Activated T-cell treated with anti-CD3 and anti-CD28 coated beads, Interleukin-2, amount 50 U/mL, for 4 hours (primary cell): ENCODE data around the gene EI24. TPM values are rescaled to one million over a fixed set of nuclear protein-coding genes. Genes with fewer than 3 reads are reported as not detected.
"Not testable (repeated sequence)": the region's sequence is repeated elsewhere in the genome, so short reads cannot be mapped to it uniquely, and the experiment has no call there.

Source experiments
- ATAC-seq, 2 donors: fragments of 200-7000 bp; cut with Tn5 transposase; one replicate each; pipeline ENCODE4 v1.10.0; 2021
- DNase-seq: peaks from one replicate; pipeline ENCODE4 v3.0.0-alpha.2; 2020
- H3K27me3 Mint-ChIP-seq: one replicate; pipeline ENCODE4 v1.8.0; 2021; ENCODE audit warnings: low read depth, mixed read lengths
- H3K36me3 Mint-ChIP-seq: one replicate; pipeline ENCODE4 v1.8.0; 2022; ENCODE audit warnings: mixed read lengths; ENCODE audit not compliant: insufficient read depth
- H3K4me1 Mint-ChIP-seq: one replicate; pipeline ENCODE4 v1.8.0; 2021; ENCODE audit warnings: low read depth, mixed read lengths
- H3K4me3 Mint-ChIP-seq: one replicate; pipeline ENCODE4 v1.8.0; 2021; ENCODE audit warnings: mild to moderate bottlenecking, moderate library complexity, mixed read lengths
- H3K9me3 Mint-ChIP-seq: one replicate; pipeline ENCODE4 v1.8.0; 2021; ENCODE audit warnings: mixed read lengths
- total RNA-seq, 3 donors: library from RNA; stranded (reverse); gene quantifications; one replicate each; pipeline ENCODE4 v1.2.1, GENCODE V29; 2021

EI24 gene
- total RNA-seq, 3 donors from 2014 or later, result 53.8 to 61.9 (median 57.2) TPM

DNA sequence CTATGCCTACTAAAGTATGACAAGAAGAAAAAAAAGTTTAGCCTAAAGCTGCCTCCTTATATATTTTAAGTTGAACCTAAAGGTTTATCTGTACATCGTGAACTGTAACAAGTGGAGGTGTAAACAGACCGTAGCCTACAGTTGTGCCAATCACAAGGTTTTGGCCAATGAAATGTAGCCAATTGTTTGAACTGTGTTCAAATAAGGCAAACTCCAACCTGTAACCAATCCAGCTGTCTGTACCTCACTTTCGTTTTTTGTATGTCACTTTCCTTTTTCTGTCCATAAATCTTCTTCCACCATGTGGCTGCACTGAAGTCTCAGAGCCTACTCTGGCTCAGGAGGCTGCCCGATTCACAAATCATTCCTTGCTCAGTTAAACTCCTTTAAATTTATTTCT is 6.8 kb upstream of the EI24 start:
- Mint-ChIP-seq H3K36me3 (no peaks in the 10 kb centered on the region), H3K9me3 (no peaks in the 10 kb centered on the region), H3K4me3 (no peak overlapping the region), H3K27me3 (peaks cover 2% of the 10 kb centered on the region), H3K4me1 (no peaks in the 10 kb centered on the region)
- ATAC-seq (no peak), DNase-seq (no peak)

DNA sequence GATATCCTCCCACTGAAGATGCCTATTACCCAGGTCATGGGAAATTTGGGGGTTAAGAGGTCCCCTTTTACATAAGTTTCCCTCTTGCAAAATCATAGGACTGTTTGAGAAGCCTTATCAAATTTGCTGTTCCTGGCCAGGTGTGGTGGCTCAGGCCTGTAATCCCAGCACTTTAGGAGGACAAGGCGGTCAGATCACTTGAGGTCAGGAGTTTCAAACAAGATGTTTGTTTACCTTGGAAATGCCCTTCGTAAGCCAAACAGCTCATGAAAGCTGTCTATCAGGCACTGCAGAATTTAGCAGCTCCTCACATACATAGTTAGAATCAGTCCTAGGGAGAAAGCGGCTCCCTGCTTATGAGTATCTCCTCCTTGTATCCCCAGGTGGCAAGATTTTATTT is 4.9 kb upstream of the EI24 start:
- Mint-ChIP-seq H3K4me3 (no peak overlapping the region), H3K4me1 (peaks cover 3% of the 10 kb centered on the region), H3K27me3 (no peaks in the 10 kb centered on the region), H3K36me3 (no peaks in the 10 kb centered on the region), H3K9me3 (no peaks in the 10 kb centered on the region)
- DNase-seq (no peak), ATAC-seq (no peak)

DNA sequence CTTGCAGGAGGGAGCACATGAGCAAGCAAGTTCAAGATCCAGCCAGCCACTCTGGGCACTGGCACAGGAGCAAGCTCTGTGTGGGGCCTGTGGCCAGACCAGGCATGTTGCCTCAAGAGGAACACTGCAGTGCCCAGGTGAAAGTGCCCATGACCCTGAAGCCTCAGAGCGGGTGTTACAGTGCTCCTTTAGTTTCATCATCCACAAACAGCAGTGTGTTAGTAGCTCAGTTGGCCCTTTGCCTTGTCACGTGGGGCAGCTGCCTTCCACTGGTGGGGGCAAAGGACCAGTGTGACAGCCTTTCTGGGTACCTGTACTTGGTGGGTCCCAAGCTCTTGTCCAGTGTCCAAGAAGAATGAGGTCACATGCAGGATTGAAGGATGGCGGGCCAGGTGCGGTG is 3.0 kb upstream of the EI24 start:
- no peak overlapping the region for H3K4me3 Mint-ChIP-seq
- no peaks in the 10 kb centered on the region for H3K9me3 Mint-ChIP-seq
- peaks cover 2% of the 10 kb centered on the region for H3K36me3 Mint-ChIP-seq
- no peaks in the 10 kb centered on the region for H3K27me3 Mint-ChIP-seq
- no peak for ATAC-seq
- peaks cover 16% of the 10 kb centered on the region for H3K4me1 Mint-ChIP-seq
- DNase-seq, result no peak

DNA sequence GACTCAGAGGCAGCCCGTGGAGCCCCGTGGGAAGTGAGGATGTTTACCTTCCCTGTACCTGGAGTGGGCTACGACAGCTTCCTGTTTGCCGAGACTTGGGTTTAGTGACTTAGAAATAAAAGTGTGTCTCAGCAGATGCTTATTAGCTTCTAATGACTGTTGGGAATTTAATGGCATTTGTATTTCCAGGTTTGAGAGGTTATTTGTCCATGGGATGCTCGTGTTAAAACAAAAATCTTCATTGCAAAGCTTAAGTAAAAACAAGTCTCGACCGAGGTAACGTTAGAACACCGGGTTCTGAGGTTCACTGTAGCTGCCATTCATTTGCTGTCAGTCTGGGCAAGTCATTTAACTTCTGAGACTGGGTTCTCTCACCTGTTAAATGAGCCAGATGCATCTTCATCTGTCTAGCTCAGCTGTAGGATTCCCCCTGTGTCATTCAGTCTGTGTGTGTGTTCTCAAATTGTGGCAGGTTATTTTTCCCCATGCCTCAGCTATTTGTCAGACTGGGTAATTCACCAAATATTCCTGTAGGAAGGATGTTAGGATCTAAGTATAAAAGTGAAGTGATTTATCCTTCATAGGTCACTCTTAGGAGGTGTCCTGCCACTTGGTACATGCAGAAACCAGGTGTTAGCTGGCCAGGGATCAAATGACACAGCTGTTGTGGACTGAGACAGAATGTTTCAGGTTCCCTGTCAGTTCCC is 791 bp downstream of the EI24 start:
- H3K9me3 Mint-ChIP-seq, result no peaks in the 10 kb centered on the region
- peaks cover 19% of the 10 kb centered on the region for H3K36me3 Mint-ChIP-seq
- H3K4me1 Mint-ChIP-seq, result peaks cover 22% of the 10 kb centered on the region
- H3K27me3 Mint-ChIP-seq, result no peaks in the 10 kb centered on the region
- peak overlapping the region; percentile 91 for H3K4me3 Mint-ChIP-seq
- no peak for DNase-seq
- ATAC-seq, result peak; percentile 33 to 35

DNA sequence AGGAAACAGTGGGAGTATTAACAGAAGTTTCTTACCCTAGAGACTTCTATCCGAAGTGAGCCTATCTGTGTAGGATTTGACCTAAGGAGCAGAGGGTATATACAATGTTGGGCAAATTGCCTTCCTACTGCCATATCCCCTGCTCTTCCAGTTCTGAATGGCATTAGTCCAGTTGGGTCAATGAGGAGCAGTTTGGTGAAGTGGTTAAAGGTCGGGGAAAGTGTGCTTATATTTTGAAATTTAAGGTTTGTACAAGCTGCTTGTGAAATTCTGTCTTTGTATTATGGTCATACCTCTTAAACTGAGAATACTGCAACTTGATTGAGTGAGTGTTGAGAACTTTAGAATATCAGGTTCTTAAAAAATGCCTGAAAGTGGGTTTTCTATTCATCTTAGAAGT is 1.7 kb downstream of the EI24 start:
- peaks cover 22% of the 10 kb centered on the region for H3K4me1 Mint-ChIP-seq
- no peaks in the 10 kb centered on the region for H3K27me3 Mint-ChIP-seq
- peak overlapping the region; percentile 91 for H3K4me3 Mint-ChIP-seq
- ATAC-seq (no peak), DNase-seq (no peak)
- peaks cover 27% of the 10 kb centered on the region for H3K36me3 Mint-ChIP-seq
- H3K9me3 Mint-ChIP-seq, result no peaks in the 10 kb centered on the region

DNA sequence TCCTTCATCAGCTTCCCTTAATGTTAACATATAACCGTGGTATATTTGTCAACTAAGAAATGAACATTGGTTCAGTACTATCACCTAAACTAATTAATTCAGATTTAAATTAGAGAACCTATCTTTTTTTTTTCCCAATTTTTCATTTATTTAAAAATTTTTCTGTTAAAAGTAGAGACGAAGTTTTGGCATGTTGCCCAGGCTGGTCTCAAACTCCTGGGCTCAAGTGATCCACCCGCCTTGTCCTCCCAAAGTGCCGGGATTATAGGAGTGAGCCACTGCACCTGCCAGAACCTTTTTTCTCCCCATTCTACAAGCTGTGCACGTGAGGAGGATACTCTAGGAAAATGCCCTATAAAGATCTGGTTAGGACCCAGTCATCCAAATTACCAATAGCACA is 3.6 kb downstream of the EI24 start:
- H3K4me1 Mint-ChIP-seq, result peaks cover 24% of the 10 kb centered on the region
- H3K27me3 Mint-ChIP-seq, result no peaks in the 10 kb centered on the region
- DNase-seq (no peak), ATAC-seq (no peak)
- no peak overlapping the region for H3K4me3 Mint-ChIP-seq
- H3K9me3 Mint-ChIP-seq, result no peaks in the 10 kb centered on the region
- peaks cover 38% of the 10 kb centered on the region for H3K36me3 Mint-ChIP-seq

DNA sequence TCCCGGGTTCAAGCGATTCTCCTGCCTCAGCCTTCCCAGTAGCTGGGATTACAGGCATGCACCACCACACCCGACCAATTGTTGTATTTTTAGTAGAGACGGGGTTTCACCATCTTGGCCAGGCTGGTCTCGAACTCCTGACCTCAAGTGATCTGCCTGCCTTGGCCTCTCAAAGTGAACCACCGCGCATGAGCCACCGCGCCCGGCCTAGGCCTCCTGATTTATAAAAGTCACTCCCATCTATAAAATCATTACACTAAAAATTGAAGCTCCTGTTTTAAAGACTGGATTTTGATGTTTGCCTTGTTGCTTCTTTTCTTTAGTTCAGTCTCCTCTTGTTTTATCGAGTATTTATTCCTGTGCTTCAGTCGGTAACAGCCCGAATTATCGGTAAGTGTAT is 7.9 kb downstream of the EI24 start:
- H3K36me3 Mint-ChIP-seq, result peaks cover 50% of the 10 kb centered on the region
- H3K9me3 Mint-ChIP-seq, H3K4me1 Mint-ChIP-seq, ATAC-seq, DNase-seq, H3K4me3 Mint-ChIP-seq, H3K27me3 Mint-ChIP-seq: not testable (repeated sequence)

DNA sequence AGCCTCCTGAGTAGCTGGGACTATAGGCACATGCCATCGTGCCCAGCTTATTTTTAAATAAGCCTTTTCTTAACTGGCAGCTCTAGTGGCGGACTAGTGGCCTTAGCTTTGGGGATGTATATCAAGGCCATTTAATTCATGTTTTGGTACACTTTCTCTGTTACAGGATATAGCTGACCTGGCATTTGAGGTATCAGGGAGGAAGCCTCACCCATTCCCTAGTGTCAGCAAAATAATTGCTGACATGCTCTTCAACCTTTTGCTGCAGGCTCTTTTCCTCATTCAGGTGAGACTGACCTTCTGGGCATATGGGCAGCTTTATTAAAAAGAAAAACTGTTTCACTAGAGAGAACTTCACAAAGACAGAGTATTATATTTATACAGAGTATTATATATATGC is 9.5 kb downstream of the EI24 start:
- ATAC-seq, result no peak
- peaks cover 54% of the 10 kb centered on the region for H3K36me3 Mint-ChIP-seq
- no peaks in the 10 kb centered on the region for H3K9me3 Mint-ChIP-seq

DNA sequence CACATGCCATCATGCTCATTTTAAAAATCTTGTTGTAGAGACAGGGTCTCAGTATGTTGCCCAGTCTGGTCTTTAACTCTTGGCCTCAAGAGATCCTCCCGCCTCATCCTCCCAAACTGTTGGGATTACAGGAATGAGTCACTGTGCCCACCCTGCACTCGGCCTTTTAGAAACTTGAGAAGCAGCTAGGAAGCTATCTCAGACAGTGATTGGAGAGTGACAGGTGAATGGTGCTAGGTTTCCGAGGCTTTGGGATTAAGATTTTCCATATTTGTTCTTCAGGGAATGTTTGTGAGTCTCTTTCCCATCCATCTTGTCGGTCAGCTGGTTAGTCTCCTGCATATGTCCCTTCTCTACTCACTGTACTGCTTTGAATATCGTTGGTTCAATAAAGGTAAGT is 10.5 kb downstream of the EI24 start:
- Mint-ChIP-seq H3K27me3 (no peaks in the 10 kb centered on the region), H3K9me3 (no peaks in the 10 kb centered on the region), H3K36me3 (peaks cover 57% of the 10 kb centered on the region), H3K4me3 (no peak overlapping the region), H3K4me1 (peaks cover 2% of the 10 kb centered on the region)
- DNase-seq, result no peak
- no peak for ATAC-seq

More for the DNA sequence above, 9.5 kb downstream of the EI24 start:
- Mint-ChIP-seq H3K27me3 (no peaks in the 10 kb centered on the region), H3K4me3 (no peak overlapping the region), H3K4me1 (peaks cover 2% of the 10 kb centered on the region)
- no peak for DNase-seq

DNA sequence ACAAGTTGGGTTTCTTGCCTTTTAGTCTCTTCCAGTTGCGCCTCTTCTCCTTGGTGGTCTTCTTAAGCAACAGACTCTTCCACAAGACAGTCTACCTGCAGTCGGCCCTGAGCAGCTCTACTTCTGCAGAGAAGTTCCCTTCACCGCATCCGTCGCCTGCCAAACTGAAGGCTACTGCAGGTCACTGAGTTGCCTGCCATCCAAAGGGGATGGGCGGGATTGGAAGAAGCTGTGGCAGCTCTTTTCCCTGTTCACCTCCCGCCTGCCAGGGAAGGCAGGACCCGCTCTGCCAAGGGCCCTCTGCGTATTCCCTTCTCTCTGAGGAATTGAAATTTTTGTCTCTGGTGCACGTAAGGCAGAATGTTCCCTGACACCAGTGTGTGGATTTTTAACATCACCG is 14.2 kb downstream of the EI24 start:
- Mint-ChIP-seq H3K9me3 (no peaks in the 10 kb centered on the region), H3K4me3 (no peak overlapping the region), H3K4me1 (peaks cover 3% of the 10 kb centered on the region), H3K36me3 (peaks cover 35% of the 10 kb centered on the region), H3K27me3 (no peaks in the 10 kb centered on the region)
- DNase-seq (no peak), ATAC-seq (no peak)

DNA sequence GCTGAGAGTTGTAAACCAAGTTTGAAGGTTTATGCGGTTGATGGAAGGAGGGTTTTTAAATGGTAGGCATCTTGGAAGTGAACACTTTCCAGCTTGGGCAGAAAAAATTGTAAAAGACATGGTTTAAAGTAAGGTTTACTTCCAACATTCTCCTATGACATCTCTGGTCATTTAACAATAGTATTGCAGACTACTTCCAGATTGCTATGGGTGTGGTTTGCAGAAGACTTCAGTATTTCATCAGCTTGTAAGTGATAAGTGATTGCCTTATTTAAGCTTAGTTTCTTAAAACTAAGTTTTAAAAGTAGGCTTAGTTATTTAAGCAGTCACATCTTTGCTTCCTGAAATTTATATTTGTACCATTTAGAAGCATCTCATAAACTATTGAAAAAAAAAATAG is 16.2 kb downstream of the EI24 start:
- H3K4me1 Mint-ChIP-seq, result peaks cover 3% of the 10 kb centered on the region
- no peaks in the 10 kb centered on the region for H3K27me3 Mint-ChIP-seq
- peaks cover 25% of the 10 kb centered on the region for H3K36me3 Mint-ChIP-seq
- no peaks in the 10 kb centered on the region for H3K9me3 Mint-ChIP-seq
- H3K4me3 Mint-ChIP-seq, result no peak overlapping the region
- DNase-seq, result no peak
- no peak for ATAC-seq

DNA sequence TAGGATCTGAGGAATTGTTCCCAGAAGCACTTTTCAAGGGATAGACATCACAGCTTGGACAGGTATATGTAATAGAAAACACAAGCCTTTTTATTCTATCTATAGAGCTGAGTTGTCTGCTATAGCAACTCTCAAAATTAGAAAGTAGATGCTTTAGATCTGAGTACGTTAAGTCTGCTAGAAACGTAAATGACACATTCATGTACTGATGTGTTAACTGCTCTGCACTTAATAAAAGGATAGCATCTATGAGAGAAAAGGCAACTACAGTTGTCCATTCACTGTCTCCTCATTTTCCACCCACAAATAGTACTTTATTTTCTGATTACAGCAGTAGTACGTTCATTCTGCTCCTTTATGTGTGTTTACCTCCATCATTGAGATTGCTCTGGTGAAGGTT is 17.3 kb downstream of the EI24 start:
- peaks cover 9% of the 10 kb centered on the region for H3K4me1 Mint-ChIP-seq
- H3K4me3 Mint-ChIP-seq, result no peak overlapping the region
- no peaks in the 10 kb centered on the region for H3K27me3 Mint-ChIP-seq
- H3K9me3 Mint-ChIP-seq, result no peaks in the 10 kb centered on the region
- DNase-seq, result no peak
- no peak for ATAC-seq
- peaks cover 22% of the 10 kb centered on the region for H3K36me3 Mint-ChIP-seq

DNA sequence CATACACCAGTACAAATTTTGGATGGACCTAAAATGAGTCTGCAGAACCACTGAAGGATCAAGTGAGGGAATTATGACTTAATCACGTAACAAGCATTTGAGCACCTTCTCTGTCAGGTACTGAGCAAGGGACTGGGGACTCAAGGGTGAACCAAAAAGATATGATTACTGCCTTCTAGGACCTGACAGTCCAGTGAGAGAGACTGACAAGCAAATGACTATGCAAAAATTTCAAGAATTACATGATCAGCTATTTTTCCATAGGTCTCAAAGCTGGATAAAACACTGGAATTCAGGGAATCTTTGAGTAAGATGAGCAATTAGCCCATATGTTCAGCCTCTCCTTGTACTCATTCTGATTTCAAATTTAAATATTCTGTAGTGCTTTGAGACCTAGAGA is 18.2 kb downstream of the EI24 start:
- Mint-ChIP-seq H3K4me3 (no peak overlapping the region), H3K9me3 (no peaks in the 10 kb centered on the region), H3K27me3 (no peaks in the 10 kb centered on the region), H3K4me1 (peaks cover 11% of the 10 kb centered on the region), H3K36me3 (peaks cover 22% of the 10 kb centered on the region)
- no peak for ATAC-seq
- no peak for DNase-seq

DNA sequence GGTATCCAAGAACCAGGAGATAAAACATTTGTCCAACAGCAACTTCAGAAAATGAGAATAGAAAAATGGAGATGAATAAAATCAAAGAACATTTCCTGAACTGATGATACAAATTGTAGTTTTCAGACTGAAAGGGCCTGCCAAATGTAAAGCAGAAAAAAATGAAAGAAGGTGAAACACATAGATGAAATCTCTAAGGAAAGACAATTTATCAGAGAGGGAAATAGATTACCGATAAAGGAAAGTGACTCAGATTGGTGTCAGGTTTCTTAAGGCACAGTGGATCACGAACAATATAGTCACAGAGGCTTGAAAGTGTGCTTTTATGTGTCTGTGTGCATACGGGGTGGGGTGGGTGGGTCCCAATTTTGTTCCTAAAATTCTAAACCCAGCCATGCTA is 19.2 kb downstream of the EI24 start:
- DNase-seq, result no peak
- ATAC-seq, result no peak
- H3K4me3 Mint-ChIP-seq, result no peak overlapping the region
- H3K9me3 Mint-ChIP-seq, result no peaks in the 10 kb centered on the region
- H3K27me3 Mint-ChIP-seq, result no peaks in the 10 kb centered on the region
- H3K36me3 Mint-ChIP-seq, result peaks cover 14% of the 10 kb centered on the region
- H3K4me1 Mint-ChIP-seq, result peaks cover 16% of the 10 kb centered on the region

DNA sequence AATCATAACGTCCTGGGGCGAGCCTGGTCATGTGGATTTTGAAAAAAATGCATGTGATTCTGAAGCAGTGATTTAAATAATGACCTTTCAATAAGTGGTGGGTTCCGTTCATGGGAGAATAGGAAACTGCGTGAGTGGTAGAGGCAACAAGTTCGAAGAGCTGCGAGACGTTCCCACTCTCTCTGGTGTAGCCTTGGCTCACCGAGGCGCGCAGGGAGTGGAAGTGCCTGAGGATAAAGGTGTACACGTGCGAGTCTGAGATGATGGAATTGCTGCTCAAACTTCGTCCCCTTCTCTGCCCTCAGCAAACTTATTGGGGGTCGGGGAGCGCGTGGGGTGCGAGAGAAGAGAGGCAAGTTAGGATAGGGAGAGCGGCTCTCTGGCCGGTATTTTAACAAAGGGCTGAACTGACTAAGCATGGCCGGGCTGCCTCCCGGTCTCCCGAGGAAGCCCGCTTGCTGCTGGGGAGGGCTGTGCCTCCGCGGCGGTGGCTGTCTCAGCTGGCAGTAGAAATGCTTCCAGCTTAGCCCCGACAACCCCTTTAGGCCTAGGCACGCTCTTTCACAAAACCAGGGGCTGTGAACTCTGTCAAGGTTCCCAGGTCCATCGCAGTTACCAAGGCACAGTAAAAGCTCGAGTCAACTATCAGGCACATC is 22.5 kb downstream of the EI24 start:
- DNase-seq (peak; percentile 31), ATAC-seq (peak; percentile 15 to 19)
- Mint-ChIP-seq H3K27me3 (no peaks in the 10 kb centered on the region), H3K4me3 (peak overlapping the region; percentile 99), H3K9me3 (no peaks in the 10 kb centered on the region), H3K36me3 (peaks cover 8% of the 10 kb centered on the region), H3K4me1 (peaks cover 40% of the 10 kb centered on the region)
